Parathyroid adenoma (tissue), 2 donors: ENCODE results near the gene STK10.

Experiments
- H2AFZ ChIP-seq: fragments of 300-600 bp; sonication (generic); one replicate; pipeline ENCODE4 v1.7.0; 2017; ENCODE audit warnings: antibody characterized with exemption, mild to moderate bottlenecking
- H3K27ac ChIP-seq: fragments of 300-600 bp; sonication (generic); one replicate; pipeline ENCODE4 v1.7.0; 2017
- H3K27me3 ChIP-seq: fragments of 300-600 bp; sonication (generic); one replicate; pipeline ENCODE4 v1.7.0; 2017; ENCODE audit warnings: low read length; ENCODE audit not compliant: control insufficient read depth, insufficient read depth
- H3K36me3 ChIP-seq: fragments of 300-600 bp; sonication (generic); one replicate; pipeline ENCODE4 v1.7.0; 2017; ENCODE audit warnings: low read length; ENCODE audit not compliant: control insufficient read depth, insufficient read depth
- H3K4me1 ChIP-seq: fragments of 300-600 bp; sonication (generic); one replicate; pipeline ENCODE4 v1.7.0; 2017; ENCODE audit warnings: control low read depth
- H3K4me2 ChIP-seq: fragments of 300-600 bp; sonication (generic); one replicate; pipeline ENCODE4 v1.7.0; 2017; ENCODE audit warnings: low read length
- H3K4me3 ChIP-seq: fragments of 300-600 bp; sonication (generic); one replicate; pipeline ENCODE4 v1.7.0; 2017; ENCODE audit warnings: low read depth, low read length
- H3K79me2 ChIP-seq: fragments of 300-600 bp; sonication (generic); one replicate; pipeline ENCODE4 v1.7.0; 2017; ENCODE audit warnings: control low read depth
- H3K9ac ChIP-seq: fragments of 300-600 bp; sonication (generic); one replicate; pipeline ENCODE4 v1.7.0; 2017; ENCODE audit warnings: mild to moderate bottlenecking
- H3K9me3 ChIP-seq: fragments of 300-600 bp; sonication (generic); one replicate; pipeline ENCODE4 v1.7.0; 2017; ENCODE audit warnings: low read length; ENCODE audit not compliant: control insufficient read depth
- CTCF ChIP-seq: fragments of 300-600 bp; sonication (generic); IDR thresholded peaks from one replicate; pipeline ENCODE4 v1.7.0; 2017; ENCODE audit warnings: antibody characterized with exemption, mild to moderate bottlenecking
- donor health status: primary hyperparathyroidism.

The STK10 gene

GRCh38 chr5:172049226-172049796 lies 138.7 kb downstream of the STK10 start:
- no peaks in the 10 kb centered on the region for H3K36me3 ChIP-seq
- H3K9me3 ChIP-seq: no peaks in the 10 kb centered on the region
- no peaks in the 10 kb centered on the region for H3K79me2 ChIP-seq
- peaks cover 32% of the 10 kb centered on the region for H3K4me1 ChIP-seq
- no peaks in the 10 kb centered on the region for H3K27me3 ChIP-seq
- H2AFZ ChIP-seq: no peak overlapping the region
- no peak overlapping the region for H3K27ac ChIP-seq
- H3K9ac ChIP-seq: no peak overlapping the region
- no peak overlapping the region for H3K4me3 ChIP-seq
- no peak for TF ChIP-seq CTCF
- H3K4me2 ChIP-seq: no peak overlapping the region

- Histone ChIP-seq H3K4me2 (no peak overlapping the region), H3K4me3 (no peak overlapping the region), H3K9me3 (no peaks in the 10 kb centered on the region), H2AFZ (no peak overlapping the region), H3K27ac (no peak overlapping the region), H3K36me3 (no peaks in the 10 kb centered on the region), H3K27me3 (no peaks in the 10 kb centered on the region), H3K9ac (no peak overlapping the region), H3K4me1 (peaks cover 27% of the 10 kb centered on the region), H3K79me2 (no peaks in the 10 kb centered on the region)
- no peak for TF ChIP-seq CTCF
These were observed 139.4 kb downstream of the STK10 start for GRCh38 chr5:172048539-172049101.

GRCh38 chr5:172048170-172048422 lies 139.9 kb downstream of the STK10 start:
- no peak for TF ChIP-seq CTCF
- Histone ChIP-seq H3K4me3 (no peak overlapping the region), H3K79me2 (no peaks in the 10 kb centered on the region), H3K27me3 (no peaks in the 10 kb centered on the region), H2AFZ (no peak overlapping the region), H3K4me2 (no peak overlapping the region), H3K27ac (no peak overlapping the region), H3K4me1 (peaks cover 22% of the 10 kb centered on the region), H3K36me3 (no peaks in the 10 kb centered on the region), H3K9ac (no peak overlapping the region), H3K9me3 (no peaks in the 10 kb centered on the region)

- no peaks in the 10 kb centered on the region for H3K79me2 ChIP-seq
- no peak overlapping the region for H3K9ac ChIP-seq
- no peak for TF ChIP-seq CTCF
- no peaks in the 10 kb centered on the region for H3K9me3 ChIP-seq
- no peaks in the 10 kb centered on the region for H3K27me3 ChIP-seq
- peaks cover 11% of the 10 kb centered on the region for H3K4me1 ChIP-seq
- H3K4me3 ChIP-seq: no peak overlapping the region
- H2AFZ ChIP-seq: no peak overlapping the region
- H3K36me3 ChIP-seq: no peaks in the 10 kb centered on the region
- H3K27ac ChIP-seq: no peak overlapping the region
- H3K4me2 ChIP-seq: no peak overlapping the region
These were observed 141.4 kb downstream of the STK10 start for GRCh38 chr5:172046593-172046992.

GRCh38 chr5:172045315-172045632 lies 142.8 kb downstream of the STK10 start:
- Histone ChIP-seq H3K27ac (no peak overlapping the region), H3K36me3 (no peaks in the 10 kb centered on the region), H2AFZ (no peak overlapping the region), H3K4me1 (peaks cover 3% of the 10 kb centered on the region), H3K9me3 (no peaks in the 10 kb centered on the region), H3K79me2 (no peaks in the 10 kb centered on the region), H3K9ac (no peak overlapping the region), H3K27me3 (no peaks in the 10 kb centered on the region), H3K4me2 (no peak overlapping the region), H3K4me3 (no peak overlapping the region)
- no peak for TF ChIP-seq CTCF
